ENCODE measurements around the gene GRK6. TPM values are rescaled to one million over a fixed set of nuclear protein-coding genes. Genes with fewer than 3 reads are reported as not detected.
"Not testable (repeated sequence)": the region's sequence is repeated elsewhere in the genome, so short reads cannot be mapped to it uniquely, and the experiment has no call there.

The GRK6 gene
- polyA plus RNA-seq, 4 donors = 22.2 to 29.0 (median 24.6) TPM

GRCh38 chr5:177482359-177482795, 55.9 kb downstream of the GRK6 start:
- DNase-seq (ENCODE audit: low read depth in 4 of 4, low spot score in 3 of 4) = no peak

GRCh38 chr5:177483042-177483441, 56.6 kb downstream of the GRK6 start:
- no peak for DNase-seq (ENCODE audit: low read depth in 4 of 4, low spot score in 3 of 4)

- no peak for DNase-seq (ENCODE audit: low read depth in 4 of 4, low spot score in 3 of 4)
These were observed 57.8 kb downstream of the GRK6 start for GRCh38 chr5:177483994-177484901.

GRCh38 chr5:177484902-177485549, 58.5 kb downstream of the GRK6 start:
- no peak for DNase-seq (ENCODE audit: low read depth in 4 of 4, low spot score in 3 of 4)

- DNase-seq (ENCODE audit: low read depth in 4 of 4, low spot score in 3 of 4) = not testable (repeated sequence)
These were observed 59.3 kb downstream of the GRK6 start for GRCh38 chr5:177485753-177486152.

GRCh38 chr5:177486256-177486655, 59.8 kb downstream of the GRK6 start:
- no peak for DNase-seq (ENCODE audit: low read depth in 4 of 4, low spot score in 3 of 4)

GRCh38 chr5:177487144-177487543, 60.7 kb downstream of the GRK6 start:
- no peak for DNase-seq (ENCODE audit: low read depth in 4 of 4, low spot score in 3 of 4)

GRCh38 chr5:177487975-177488374, 61.5 kb downstream of the GRK6 start:
- DNase-seq (ENCODE audit: low read depth in 4 of 4, low spot score in 3 of 4) = no peak

GRCh38 chr5:177489119-177489716, 62.7 kb downstream of the GRK6 start:
- no peak for DNase-seq (ENCODE audit: low read depth in 4 of 4, low spot score in 3 of 4)

- no peak for DNase-seq (ENCODE audit: low read depth in 4 of 4, low spot score in 3 of 4)
These were observed 64.0 kb downstream of the GRK6 start for GRCh38 chr5:177490311-177490991.

- no peak for DNase-seq (ENCODE audit: low read depth in 4 of 4, low spot score in 3 of 4)
These were observed 64.5 kb downstream of the GRK6 start for GRCh38 chr5:177490992-177491391.

GRCh38 chr5:177491429-177491945, 65.0 kb downstream of the GRK6 start:
- no peak for DNase-seq (ENCODE audit: low read depth in 4 of 4, low spot score in 3 of 4)

- DNase-seq (ENCODE audit: low read depth in 4 of 4, low spot score in 3 of 4) = no peak
These were observed 65.7 kb downstream of the GRK6 start for GRCh38 chr5:177491983-177492746.

Other genes with a start within 250 kb of the GRK6 start
- 10 to 100 TPM; 21.9 to 44.8 (median 25.5) TPM for gene RAB24, start 123.0 kb upstream of the GRK6 start, polyA plus RNA-seq (ENCODE audit: insufficient read length in 4 of 4)
- 100 to 1,000 TPM in 3 of 4 donors, 10 to 100 TPM in 1; 89.7 to 141 (median 120) TPM for gene PRELID1, start 122.9 kb upstream of the GRK6 start, polyA plus RNA-seq (ENCODE audit: insufficient read length in 4 of 4)
- gene MXD3, start 114.8 kb upstream of the GRK6 start, polyA plus RNA-seq (ENCODE audit: insufficient read length in 4 of 4) = 10 to 100 TPM; 10.9 to 24.6 (median 16.3) TPM
- 100 to 1,000 TPM in 3 of 4 donors, 10 to 100 TPM in 1; 94.0 to 135 (median 130) TPM for gene LMAN2, start 75.0 kb upstream of the GRK6 start, polyA plus RNA-seq (ENCODE audit: insufficient read length in 4 of 4)
- 10 to 100 TPM in 3 of 4 donors, 1 to 10 TPM in 1; 5.7 to 19.3 (median 13.9) TPM for gene RGS14, start 68.8 kb upstream of the GRK6 start, polyA plus RNA-seq (ENCODE audit: insufficient read length in 4 of 4)
- gene SLC34A1, start 42.2 kb upstream of the GRK6 start, polyA plus RNA-seq (ENCODE audit: insufficient read length in 4 of 4) = 100 to 1,000 TPM in 2 of 4 donors, 10 to 100 TPM in 1, 1 to 10 TPM in 1; 3.4 to 223 (median 131) TPM
- 1 to 10 TPM in 2 of 4 donors, under 1 TPM in 1, not detected in 1; 0.26 to 2.6 (median 1.5) TPM for gene PFN3, start 26.0 kb upstream of the GRK6 start, polyA plus RNA-seq (ENCODE audit: insufficient read length in 4 of 4)
- gene F12, start 17.1 kb upstream of the GRK6 start, polyA plus RNA-seq (ENCODE audit: insufficient read length in 4 of 4) = 10 to 100 TPM in 1 of 4 donors, 1 to 10 TPM in 2, under 1 TPM in 1; 0.91 to 13.4 (median 5.8) TPM
- 1 to 10 TPM in 2 of 4 donors, under 1 TPM in 2; 0.76 to 2.4 (median 0.99) TPM for gene PRR7, start 20.1 kb downstream of the GRK6 start, polyA plus RNA-seq (ENCODE audit: insufficient read length in 4 of 4)
- 100 to 1,000 TPM; 180 to 210 (median 185) TPM for gene DBN1, start 47.0 kb downstream of the GRK6 start, polyA plus RNA-seq (ENCODE audit: insufficient read length in 4 of 4)
- 100 to 1,000 TPM in 2 of 4 donors, 10 to 100 TPM in 2; 73.6 to 157 (median 121) TPM for gene PDLIM7, start 70.9 kb downstream of the GRK6 start, polyA plus RNA-seq (ENCODE audit: insufficient read length in 4 of 4)
- 1 to 10 TPM; 3.9 to 7.1 (median 4.3) TPM for gene DOK3, start 83.2 kb downstream of the GRK6 start, polyA plus RNA-seq (ENCODE audit: insufficient read length in 4 of 4)
- 100 to 1,000 TPM in 1 of 4 donors, 10 to 100 TPM in 3; 67.0 to 105 (median 88.9) TPM for gene DDX41, start 90.3 kb downstream of the GRK6 start, polyA plus RNA-seq (ENCODE audit: insufficient read length in 4 of 4)
- gene FAM193B, start 127.9 kb downstream of the GRK6 start, polyA plus RNA-seq (ENCODE audit: insufficient read length in 4 of 4) = 100 to 1,000 TPM in 1 of 4 donors, 10 to 100 TPM in 3; 59.7 to 127 (median 73.9) TPM
- gene TMED9, start 165.5 kb downstream of the GRK6 start, polyA plus RNA-seq (ENCODE audit: insufficient read length in 4 of 4) = 100 to 1,000 TPM; 147 to 156 (median 154) TPM
- 10 to 100 TPM; 18.6 to 29.0 (median 22.1) TPM for gene B4GALT7, start 173.5 kb downstream of the GRK6 start, polyA plus RNA-seq (ENCODE audit: insufficient read length in 4 of 4)